ENCODE data around the gene PDLIM7. TPM values are rescaled to one million over a fixed set of nuclear protein-coding genes. Genes with fewer than 3 reads are reported as not detected.

Gene PDLIM7
- total and polyA plus RNA-seq, 2 donors, result 10.8 to 61.9 TPM

GRCh38 chr5:177496727-177497291 is 595 bp downstream of the PDLIM7 start:
- Histone ChIP-seq H3K4me3 (ENCODE audit: low read length in 2 of 2) (peak overlapping the region; percentile 50 to 55), H3K4me1 (ENCODE audit: control insufficient read depth in 2 of 2, insufficient read depth in 2 of 2, low read length in 2 of 2) (peaks cover 0 to 47% of the 10 kb centered on the region in 2 donors), H3K9me3 (ENCODE audit: control insufficient read depth in 2 of 2, insufficient read depth in 1 of 2, low read length in 1 of 2) (no peaks in the 10 kb centered on the region), H3K27ac (ENCODE audit: low read depth in 1 of 2, low read length in 1 of 2) (peak overlapping the region in 1 of 2 donors; percentile 66), H3K27me3 (ENCODE audit: control insufficient read depth in 2 of 2, insufficient read depth in 1 of 2, low read length in 1 of 2) (peaks cover 12 to 45% of the 10 kb centered on the region in 2 donors), H3K36me3 (ENCODE audit: control insufficient read depth in 2 of 2, insufficient read depth in 2 of 2, low read length in 1 of 2) (no peaks in the 10 kb centered on the region)
- DNase-seq (ENCODE audit: low read depth in 6 of 9, low spot score in 9 of 9), result no peak
- WGBS, result 22% methylated on average over 28 of the region's 29 CpGs

DNA sequence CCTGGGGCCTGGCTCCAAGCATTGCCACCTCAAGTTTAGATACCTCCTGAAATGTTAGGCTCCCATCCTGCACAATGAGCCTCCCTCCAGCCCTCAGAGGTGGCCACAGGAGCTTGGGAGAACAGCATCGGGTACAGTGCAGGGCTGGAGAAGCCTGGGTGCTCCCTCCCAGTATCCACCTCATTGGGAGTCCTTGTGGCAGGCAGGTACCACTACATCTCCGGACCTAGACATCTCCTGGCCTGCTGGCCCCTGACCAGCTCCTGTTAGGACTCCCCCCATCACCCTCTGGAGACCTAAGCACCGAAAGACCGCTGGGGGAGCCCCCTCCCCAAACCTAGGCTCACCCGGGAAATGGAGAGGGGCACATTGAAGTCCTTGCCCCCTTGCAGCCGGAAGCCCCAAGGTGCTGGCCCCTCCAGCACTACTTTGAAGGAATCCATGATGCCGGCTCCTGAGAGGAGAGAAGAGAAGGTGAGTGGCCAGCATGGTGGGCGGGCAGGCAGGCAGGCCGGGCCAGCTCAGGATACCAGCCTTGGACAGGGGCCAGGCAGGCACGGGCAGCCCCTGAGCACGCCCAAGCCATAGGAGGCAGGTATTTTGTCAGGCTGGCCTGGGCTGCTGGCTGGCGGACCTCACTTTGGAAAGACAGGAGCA is 1.2 kb downstream of the PDLIM7 start:
- no peaks in the 10 kb centered on the region for H3K9me3 ChIP-seq (ENCODE audit: control insufficient read depth in 2 of 2, insufficient read depth in 1 of 2, low read length in 1 of 2)
- H3K4me3 ChIP-seq (ENCODE audit: low read length in 2 of 2), result peak overlapping the region in 1 of 2 donors; percentile 55
- H3K27me3 ChIP-seq (ENCODE audit: control insufficient read depth in 2 of 2, insufficient read depth in 1 of 2, low read length in 1 of 2), result peaks cover 12 to 45% of the 10 kb centered on the region in 2 donors
- no peak for DNase-seq (ENCODE audit: low read depth in 6 of 9, low spot score in 9 of 9)
- peaks cover 0 to 47% of the 10 kb centered on the region in 2 donors for H3K4me1 ChIP-seq (ENCODE audit: control insufficient read depth in 2 of 2, insufficient read depth in 2 of 2, low read length in 2 of 2)
- H3K36me3 ChIP-seq (ENCODE audit: control insufficient read depth in 2 of 2, insufficient read depth in 2 of 2, low read length in 1 of 2), result no peaks in the 10 kb centered on the region
- H3K27ac ChIP-seq (ENCODE audit: low read depth in 1 of 2, low read length in 1 of 2), result peak overlapping the region in 1 of 2 donors; percentile 26
- 83% methylated on average over 12 of the region's 12 CpGs for WGBS

DNA sequence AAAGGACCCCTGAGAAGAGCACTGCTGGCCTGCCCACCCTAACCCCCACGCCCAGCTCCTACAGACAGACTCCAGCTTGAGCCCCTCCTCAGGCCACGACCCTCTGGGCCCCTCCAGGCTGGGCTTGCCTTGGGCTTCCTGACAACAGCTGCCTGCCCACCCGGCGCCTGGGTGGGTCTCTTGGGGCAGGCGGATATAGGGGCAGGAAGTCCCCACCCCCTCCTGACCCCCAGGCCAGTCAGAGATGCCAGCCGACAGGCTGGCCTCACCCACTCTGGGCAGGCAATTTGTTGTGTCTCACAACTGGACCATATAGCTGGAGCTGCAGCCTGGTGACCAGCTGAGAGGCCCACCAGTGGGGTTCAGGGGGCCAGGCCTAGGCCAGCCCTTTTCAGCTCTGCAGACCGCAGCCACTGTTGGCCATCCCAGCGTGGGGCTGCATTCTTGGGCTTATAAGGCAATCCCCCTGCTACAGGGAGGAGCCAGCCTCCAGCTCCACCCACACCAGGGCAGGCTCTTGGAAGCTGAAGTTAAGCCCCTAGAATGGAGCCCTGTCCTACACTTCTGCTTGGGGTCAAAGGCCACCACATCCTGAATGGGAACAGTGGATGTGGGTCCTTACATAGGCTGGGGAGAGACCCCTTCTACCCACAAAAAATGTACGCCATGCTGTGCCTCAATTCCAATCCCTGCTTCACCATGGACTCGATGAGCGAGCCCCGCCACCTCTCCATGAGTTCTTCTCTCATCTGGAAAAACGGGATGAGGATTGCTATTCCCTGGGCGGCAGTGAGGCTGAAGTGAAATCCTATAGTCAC is 2.0 kb downstream of the PDLIM7 start:
- Histone ChIP-seq H3K27ac (ENCODE audit: low read depth in 1 of 2, low read length in 1 of 2) (peak overlapping the region in 1 of 2 donors; percentile 26), H3K9me3 (ENCODE audit: control insufficient read depth in 2 of 2, insufficient read depth in 1 of 2, low read length in 1 of 2) (no peaks in the 10 kb centered on the region), H3K27me3 (ENCODE audit: control insufficient read depth in 2 of 2, insufficient read depth in 1 of 2, low read length in 1 of 2) (peaks cover 12 to 43% of the 10 kb centered on the region in 2 donors), H3K4me1 (ENCODE audit: control insufficient read depth in 2 of 2, insufficient read depth in 2 of 2, low read length in 2 of 2) (peaks cover 0 to 42% of the 10 kb centered on the region in 2 donors), H3K36me3 (ENCODE audit: control insufficient read depth in 2 of 2, insufficient read depth in 2 of 2, low read length in 1 of 2) (no peaks in the 10 kb centered on the region), H3K4me3 (ENCODE audit: low read length in 2 of 2) (no peak overlapping the region)
- 94% methylated on average over 14 of the region's 14 CpGs for WGBS
- no peak for DNase-seq (ENCODE audit: low read depth in 6 of 9, low spot score in 9 of 9)

GRCh38 chr5:177494346-177495195 is 2.8 kb downstream of the PDLIM7 start:
- no peaks in the 10 kb centered on the region for H3K36me3 ChIP-seq (ENCODE audit: control insufficient read depth in 2 of 2, insufficient read depth in 2 of 2, low read length in 1 of 2)
- peaks cover 12 to 36% of the 10 kb centered on the region in 2 donors for H3K27me3 ChIP-seq (ENCODE audit: control insufficient read depth in 2 of 2, insufficient read depth in 1 of 2, low read length in 1 of 2)
- no peak overlapping the region for H3K4me3 ChIP-seq (ENCODE audit: low read length in 2 of 2)
- no peak overlapping the region for H3K27ac ChIP-seq (ENCODE audit: low read depth in 1 of 2, low read length in 1 of 2)
- H3K4me1 ChIP-seq (ENCODE audit: control insufficient read depth in 2 of 2, insufficient read depth in 2 of 2, low read length in 2 of 2), result peaks cover 0 to 41% of the 10 kb centered on the region in 2 donors
- H3K9me3 ChIP-seq (ENCODE audit: control insufficient read depth in 2 of 2, insufficient read depth in 1 of 2, low read length in 1 of 2), result no peaks in the 10 kb centered on the region
- no peak for DNase-seq (ENCODE audit: low read depth in 6 of 9, low spot score in 9 of 9)
- WGBS, result 78% methylated on average over 11 of the region's 11 CpGs

GRCh38 chr5:177493795-177494345 is 3.5 kb downstream of the PDLIM7 start:
- Histone ChIP-seq H3K4me1 (ENCODE audit: control insufficient read depth in 2 of 2, insufficient read depth in 2 of 2, low read length in 2 of 2) (peaks cover 0 to 41% of the 10 kb centered on the region in 2 donors), H3K9me3 (ENCODE audit: control insufficient read depth in 2 of 2, insufficient read depth in 1 of 2, low read length in 1 of 2) (no peaks in the 10 kb centered on the region), H3K4me3 (ENCODE audit: low read length in 2 of 2) (no peak overlapping the region), H3K27ac (ENCODE audit: low read depth in 1 of 2, low read length in 1 of 2) (no peak overlapping the region), H3K36me3 (ENCODE audit: control insufficient read depth in 2 of 2, insufficient read depth in 2 of 2, low read length in 1 of 2) (no peaks in the 10 kb centered on the region), H3K27me3 (ENCODE audit: control insufficient read depth in 2 of 2, insufficient read depth in 1 of 2, low read length in 1 of 2) (peaks cover 11 to 29% of the 10 kb centered on the region in 2 donors)
- WGBS, result 97% methylated on average over 5 of the region's 5 CpGs
- no peak for DNase-seq (ENCODE audit: low read depth in 6 of 9, low spot score in 9 of 9)

GRCh38 chr5:177492841-177493240 is 4.6 kb downstream of the PDLIM7 start:
- WGBS, result 96% methylated on average over 7 of the region's 7 CpGs
- no peaks in the 10 kb centered on the region for H3K36me3 ChIP-seq (ENCODE audit: control insufficient read depth in 2 of 2, insufficient read depth in 2 of 2, low read length in 1 of 2)
- H3K27me3 ChIP-seq (ENCODE audit: control insufficient read depth in 2 of 2, insufficient read depth in 1 of 2, low read length in 1 of 2), result peaks cover 2 to 19% of the 10 kb centered on the region in 2 donors
- no peak overlapping the region for H3K4me3 ChIP-seq (ENCODE audit: low read length in 2 of 2)
- DNase-seq (ENCODE audit: low read depth in 6 of 9, low spot score in 9 of 9), result no peak
- no peak overlapping the region for H3K27ac ChIP-seq (ENCODE audit: low read depth in 1 of 2, low read length in 1 of 2)
- H3K9me3 ChIP-seq (ENCODE audit: control insufficient read depth in 2 of 2, insufficient read depth in 1 of 2, low read length in 1 of 2), result no peaks in the 10 kb centered on the region
- peaks cover 0 to 32% of the 10 kb centered on the region in 2 donors for H3K4me1 ChIP-seq (ENCODE audit: control insufficient read depth in 2 of 2, insufficient read depth in 2 of 2, low read length in 2 of 2)

DNA sequence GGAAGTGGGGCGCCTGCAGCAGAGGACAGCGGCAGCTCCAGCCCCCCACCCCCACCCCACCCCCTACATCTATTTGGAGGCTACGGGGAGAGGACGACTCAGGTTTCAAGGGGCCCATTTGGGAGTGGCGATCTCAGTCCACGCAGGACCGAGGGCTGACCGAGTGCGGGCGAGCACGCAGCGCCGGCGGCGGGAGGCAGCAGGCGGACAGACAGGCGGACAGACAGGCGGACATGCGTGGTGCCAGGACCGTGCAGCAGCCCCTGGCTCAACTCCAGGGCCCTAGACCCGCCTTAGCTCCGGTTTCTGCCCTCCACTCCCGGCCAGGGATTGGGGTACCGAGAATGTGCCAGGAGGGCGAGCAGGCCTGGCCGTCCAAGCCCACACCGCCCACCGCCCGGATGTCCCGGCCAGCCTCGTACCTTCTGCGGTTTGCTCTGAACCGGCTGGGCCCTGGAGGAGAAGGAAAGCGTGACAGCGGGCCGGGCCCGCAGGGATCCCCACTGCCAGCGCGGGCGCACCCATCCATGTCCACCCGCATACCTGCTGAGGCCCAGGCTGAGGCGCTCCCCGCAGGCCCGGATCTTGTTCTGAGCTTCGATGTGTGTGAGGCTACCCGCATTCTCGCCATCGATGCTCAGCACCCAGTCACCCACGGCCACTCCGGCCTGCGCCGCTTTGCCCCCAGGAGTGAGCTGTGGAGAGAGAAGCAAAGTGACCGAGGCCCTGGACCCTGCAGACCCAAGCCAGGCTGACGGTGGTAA is 5.2 kb downstream of the PDLIM7 start:
- 97% methylated on average over 54 of the region's 54 CpGs for WGBS
- no peak for DNase-seq (ENCODE audit: low read depth in 6 of 9, low spot score in 9 of 9)
- Histone ChIP-seq H3K9me3 (ENCODE audit: control insufficient read depth in 2 of 2, insufficient read depth in 1 of 2, low read length in 1 of 2) (no peaks in the 10 kb centered on the region), H3K27me3 (ENCODE audit: control insufficient read depth in 2 of 2, insufficient read depth in 1 of 2, low read length in 1 of 2) (peaks cover 0 to 14% of the 10 kb centered on the region in 2 donors), H3K36me3 (ENCODE audit: control insufficient read depth in 2 of 2, insufficient read depth in 2 of 2, low read length in 1 of 2) (no peaks in the 10 kb centered on the region), H3K4me3 (ENCODE audit: low read length in 2 of 2) (no peak overlapping the region), H3K4me1 (ENCODE audit: control insufficient read depth in 2 of 2, insufficient read depth in 2 of 2, low read length in 2 of 2) (peaks cover 0 to 28% of the 10 kb centered on the region in 2 donors), H3K27ac (ENCODE audit: low read depth in 1 of 2, low read length in 1 of 2) (peak overlapping the region in 1 of 2 donors; percentile 21)

- H3K9me3 ChIP-seq (ENCODE audit: control insufficient read depth in 2 of 2, insufficient read depth in 1 of 2, low read length in 1 of 2), result no peaks in the 10 kb centered on the region
- H3K4me1 ChIP-seq (ENCODE audit: control insufficient read depth in 2 of 2, insufficient read depth in 2 of 2, low read length in 2 of 2), result peaks cover 0 to 23% of the 10 kb centered on the region in 2 donors
- no peaks in the 10 kb centered on the region for H3K36me3 ChIP-seq (ENCODE audit: control insufficient read depth in 2 of 2, insufficient read depth in 2 of 2, low read length in 1 of 2)
- DNase-seq (ENCODE audit: low read depth in 6 of 9, low spot score in 9 of 9), result peak in 1 of 9 donors; percentile 60
- 87% methylated on average over 43 of the region's 43 CpGs for WGBS
- no peak overlapping the region for H3K27ac ChIP-seq (ENCODE audit: low read depth in 1 of 2, low read length in 1 of 2)
- H3K27me3 ChIP-seq (ENCODE audit: control insufficient read depth in 2 of 2, insufficient read depth in 1 of 2, low read length in 1 of 2), result peaks cover 0 to 8% of the 10 kb centered on the region in 2 donors
- H3K4me3 ChIP-seq (ENCODE audit: low read length in 2 of 2), result no peak overlapping the region
Measured at GRCh38 chr5:177491429-177491945, 5.9 kb downstream of the PDLIM7 start.

Data from thymus (tissue), 11 donors.